ENCODE data around the gene GPR108.

Gene GPR108

GRCh38 chr19:6708346-6708745 is 29.0 kb downstream of the GPR108 start:
- Histone ChIP-seq H3K9ac (ENCODE audit: low read length) (no peak overlapping the region), H3K4me1 (ENCODE audit: control insufficient read depth, insufficient read depth, low read length) (no peaks in the 10 kb centered on the region), H3K4me3 (ENCODE audit: low read length) (no peak overlapping the region), H3K27me3 (replicated peaks; ENCODE audit: control insufficient read depth, insufficient read depth, low read length) (no peaks in the 10 kb centered on the region), H3K36me3 (ENCODE audit: control insufficient read depth, insufficient read depth, low read length, severe bottlenecking) (peaks cover 77% of the 10 kb centered on the region), H3K9me3 (ENCODE audit: control insufficient read depth, low read length) (no peaks in the 10 kb centered on the region)
- no peak for DNase-seq (ENCODE audit: low read depth)

GRCh38 chr19:6707658-6708018 is 29.7 kb downstream of the GPR108 start:
- Histone ChIP-seq H3K4me1 (ENCODE audit: control insufficient read depth, insufficient read depth, low read length) (no peaks in the 10 kb centered on the region), H3K27me3 (replicated peaks; ENCODE audit: control insufficient read depth, insufficient read depth, low read length) (no peaks in the 10 kb centered on the region), H3K4me3 (ENCODE audit: low read length) (no peak overlapping the region), H3K9ac (ENCODE audit: low read length) (no peak overlapping the region), H3K36me3 (ENCODE audit: control insufficient read depth, insufficient read depth, low read length, severe bottlenecking) (peaks cover 76% of the 10 kb centered on the region), H3K9me3 (ENCODE audit: control insufficient read depth, low read length) (no peaks in the 10 kb centered on the region)
- no peak for DNase-seq (ENCODE audit: low read depth)

- Histone ChIP-seq H3K36me3 (ENCODE audit: control insufficient read depth, insufficient read depth, low read length, severe bottlenecking) (peaks cover 75% of the 10 kb centered on the region), H3K4me3 (ENCODE audit: low read length) (no peak overlapping the region), H3K9me3 (ENCODE audit: control insufficient read depth, low read length) (no peaks in the 10 kb centered on the region), H3K27me3 (replicated peaks; ENCODE audit: control insufficient read depth, insufficient read depth, low read length) (no peaks in the 10 kb centered on the region), H3K4me1 (ENCODE audit: control insufficient read depth, insufficient read depth, low read length) (no peaks in the 10 kb centered on the region), H3K9ac (ENCODE audit: low read length) (no peak overlapping the region)
- no peak for DNase-seq (ENCODE audit: low read depth)
Measured at GRCh38 chr19:6707011-6707657, 30.2 kb downstream of the GPR108 start.

- peaks cover 75% of the 10 kb centered on the region for H3K36me3 ChIP-seq (ENCODE audit: control insufficient read depth, insufficient read depth, low read length, severe bottlenecking)
- no peaks in the 10 kb centered on the region for H3K4me1 ChIP-seq (ENCODE audit: control insufficient read depth, insufficient read depth, low read length)
- no peaks in the 10 kb centered on the region for H3K27me3 ChIP-seq (replicated peaks; ENCODE audit: control insufficient read depth, insufficient read depth, low read length)
- H3K9me3 ChIP-seq (ENCODE audit: control insufficient read depth, low read length) = no peaks in the 10 kb centered on the region
- H3K4me3 ChIP-seq (ENCODE audit: low read length) = no peak overlapping the region
- no peak overlapping the region for H3K9ac ChIP-seq (ENCODE audit: low read length)
- DNase-seq (ENCODE audit: low read depth) = no peak
Measured at GRCh38 chr19:6706633-6706958, 30.8 kb downstream of the GPR108 start.

GRCh38 chr19:6705931-6706632 is 31.3 kb downstream of the GPR108 start:
- no peaks in the 10 kb centered on the region for H3K4me1 ChIP-seq (ENCODE audit: control insufficient read depth, insufficient read depth, low read length)
- H3K9me3 ChIP-seq (ENCODE audit: control insufficient read depth, low read length) = no peaks in the 10 kb centered on the region
- H3K36me3 ChIP-seq (ENCODE audit: control insufficient read depth, insufficient read depth, low read length, severe bottlenecking) = peaks cover 73% of the 10 kb centered on the region
- H3K27me3 ChIP-seq (replicated peaks; ENCODE audit: control insufficient read depth, insufficient read depth, low read length) = no peaks in the 10 kb centered on the region
- H3K9ac ChIP-seq (ENCODE audit: low read length) = no peak overlapping the region
- no peak overlapping the region for H3K4me3 ChIP-seq (ENCODE audit: low read length)
- DNase-seq (ENCODE audit: low read depth) = no peak

- no peaks in the 10 kb centered on the region for H3K4me1 ChIP-seq (ENCODE audit: control insufficient read depth, insufficient read depth, low read length)
- H3K9me3 ChIP-seq (ENCODE audit: control insufficient read depth, low read length) = no peaks in the 10 kb centered on the region
- H3K27me3 ChIP-seq (replicated peaks; ENCODE audit: control insufficient read depth, insufficient read depth, low read length) = no peaks in the 10 kb centered on the region
- H3K9ac ChIP-seq (ENCODE audit: low read length) = no peak overlapping the region
- H3K36me3 ChIP-seq (ENCODE audit: control insufficient read depth, insufficient read depth, low read length, severe bottlenecking) = peaks cover 67% of the 10 kb centered on the region
- H3K4me3 ChIP-seq (ENCODE audit: low read length) = no peak overlapping the region
- DNase-seq (ENCODE audit: low read depth) = no peak
Measured at GRCh38 chr19:6700586-6701316, 36.6 kb downstream of the GPR108 start.

GRCh38 chr19:6699935-6700334 is 37.4 kb downstream of the GPR108 start:
- H3K4me3 ChIP-seq (ENCODE audit: low read length) = no peak overlapping the region
- H3K4me1 ChIP-seq (ENCODE audit: control insufficient read depth, insufficient read depth, low read length) = no peaks in the 10 kb centered on the region
- no peak overlapping the region for H3K9ac ChIP-seq (ENCODE audit: low read length)
- no peaks in the 10 kb centered on the region for H3K9me3 ChIP-seq (ENCODE audit: control insufficient read depth, low read length)
- H3K27me3 ChIP-seq (replicated peaks; ENCODE audit: control insufficient read depth, insufficient read depth, low read length) = no peaks in the 10 kb centered on the region
- DNase-seq (ENCODE audit: low read depth) = no peak
- H3K36me3 ChIP-seq (ENCODE audit: control insufficient read depth, insufficient read depth, low read length, severe bottlenecking) = peaks cover 70% of the 10 kb centered on the region

GRCh38 chr19:6697291-6697690 is 40.1 kb downstream of the GPR108 start:
- H3K9ac ChIP-seq (ENCODE audit: low read length) = no peak overlapping the region
- H3K36me3 ChIP-seq (ENCODE audit: control insufficient read depth, insufficient read depth, low read length, severe bottlenecking) = peaks cover 72% of the 10 kb centered on the region
- H3K4me1 ChIP-seq (ENCODE audit: control insufficient read depth, insufficient read depth, low read length) = no peaks in the 10 kb centered on the region
- H3K9me3 ChIP-seq (ENCODE audit: control insufficient read depth, low read length) = no peaks in the 10 kb centered on the region
- H3K4me3 ChIP-seq (ENCODE audit: low read length) = no peak overlapping the region
- H3K27me3 ChIP-seq (replicated peaks; ENCODE audit: control insufficient read depth, insufficient read depth, low read length) = no peaks in the 10 kb centered on the region
- DNase-seq (ENCODE audit: low read depth) = no peak

GRCh38 chr19:6696239-6696820 is 41.0 kb downstream of the GPR108 start:
- Histone ChIP-seq H3K27me3 (replicated peaks; ENCODE audit: control insufficient read depth, insufficient read depth, low read length) (no peaks in the 10 kb centered on the region), H3K4me1 (ENCODE audit: control insufficient read depth, insufficient read depth, low read length) (no peaks in the 10 kb centered on the region), H3K4me3 (ENCODE audit: low read length) (no peak overlapping the region), H3K36me3 (ENCODE audit: control insufficient read depth, insufficient read depth, low read length, severe bottlenecking) (peaks cover 70% of the 10 kb centered on the region), H3K9ac (ENCODE audit: low read length) (no peak overlapping the region), H3K9me3 (ENCODE audit: control insufficient read depth, low read length) (no peaks in the 10 kb centered on the region)
- no peak for DNase-seq (ENCODE audit: low read depth)

- Histone ChIP-seq H3K27me3 (replicated peaks; ENCODE audit: control insufficient read depth, insufficient read depth, low read length) (no peaks in the 10 kb centered on the region), H3K4me1 (ENCODE audit: control insufficient read depth, insufficient read depth, low read length) (no peaks in the 10 kb centered on the region), H3K9me3 (ENCODE audit: control insufficient read depth, low read length) (no peaks in the 10 kb centered on the region), H3K9ac (ENCODE audit: low read length) (no peak overlapping the region), H3K36me3 (ENCODE audit: control insufficient read depth, insufficient read depth, low read length, severe bottlenecking) (peaks cover 78% of the 10 kb centered on the region), H3K4me3 (ENCODE audit: low read length) (no peak overlapping the region)
- DNase-seq (ENCODE audit: low read depth) = no peak
Measured at GRCh38 chr19:6694147-6694815, 43.1 kb downstream of the GPR108 start.

GRCh38 chr19:6693681-6694080 is 43.7 kb downstream of the GPR108 start:
- no peaks in the 10 kb centered on the region for H3K4me1 ChIP-seq (ENCODE audit: control insufficient read depth, insufficient read depth, low read length)
- DNase-seq (ENCODE audit: low read depth) = no peak
- H3K4me3 ChIP-seq (ENCODE audit: low read length) = no peak overlapping the region
- no peaks in the 10 kb centered on the region for H3K9me3 ChIP-seq (ENCODE audit: control insufficient read depth, low read length)
- peaks cover 79% of the 10 kb centered on the region for H3K36me3 ChIP-seq (ENCODE audit: control insufficient read depth, insufficient read depth, low read length, severe bottlenecking)
- no peak overlapping the region for H3K9ac ChIP-seq (ENCODE audit: low read length)
- no peaks in the 10 kb centered on the region for H3K27me3 ChIP-seq (replicated peaks; ENCODE audit: control insufficient read depth, insufficient read depth, low read length)
